Measurements from ENCODE around the gene HABP2.

Gene HABP2

DNA sequence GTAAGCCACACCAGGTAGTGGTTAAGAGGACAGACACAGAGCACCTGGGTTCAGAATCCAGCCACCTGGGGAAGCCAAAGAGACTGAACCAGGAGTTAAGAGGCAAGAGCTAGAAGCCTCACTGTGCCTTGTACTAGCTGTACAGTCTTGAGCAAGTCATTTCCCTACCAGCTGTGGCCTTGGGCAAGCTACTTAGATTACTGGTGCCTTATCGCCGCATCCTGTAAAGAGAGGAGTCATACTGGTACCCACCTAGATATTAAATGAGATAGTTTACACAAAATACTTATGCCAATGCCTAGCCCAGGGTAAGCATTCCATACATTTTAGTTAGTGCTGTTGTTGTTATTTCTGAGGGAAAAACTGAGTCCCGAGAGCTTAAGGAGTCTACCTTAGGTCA is 47.7 kb downstream of the HABP2 start:
- Histone ChIP-seq H3K36me3 (ENCODE audit: control insufficient read depth in 2 of 2, insufficient read depth in 1 of 2, low read length in 2 of 2) (no peaks in the 10 kb centered on the region), H3K4me3 (ENCODE audit: low read depth, low read length) (no peak overlapping the region), H3K9me3 (ENCODE audit: control insufficient read depth, insufficient read depth, low read depth, low read length) (no peaks in the 10 kb centered on the region), H3K4me1 (ENCODE audit: control insufficient read depth, insufficient read depth, low read length) (no peaks in the 10 kb centered on the region), H3K27ac (ENCODE audit: extremely low read depth, low read depth, low read length) (no peak overlapping the region)
- POLR2A ChIA-PET = no interaction called here
- TF ChIP-seq ZNF324 (tag by site-specific recombination; IDR thresholded peaks at IDR 0.05) (no peak), ZNF274 (IDR thresholded peaks at IDR 0.05; ENCODE audit: low read length) (no peak), ZNF274 (tag by site-specific recombination; IDR thresholded peaks at IDR 0.05; ENCODE audit: borderline replicate concordance) (0 out of 2 replicates have a peak, but pooled peaks have one; percentile 26)
- CTCF ChIA-PET = interaction anchor here (0.6 to 1.2 kb wide), 2 partner anchors 15 to 27 kb away, joined by 3 to 4 read pairs; no protein-coding TSS in a partner anchor

DNA sequence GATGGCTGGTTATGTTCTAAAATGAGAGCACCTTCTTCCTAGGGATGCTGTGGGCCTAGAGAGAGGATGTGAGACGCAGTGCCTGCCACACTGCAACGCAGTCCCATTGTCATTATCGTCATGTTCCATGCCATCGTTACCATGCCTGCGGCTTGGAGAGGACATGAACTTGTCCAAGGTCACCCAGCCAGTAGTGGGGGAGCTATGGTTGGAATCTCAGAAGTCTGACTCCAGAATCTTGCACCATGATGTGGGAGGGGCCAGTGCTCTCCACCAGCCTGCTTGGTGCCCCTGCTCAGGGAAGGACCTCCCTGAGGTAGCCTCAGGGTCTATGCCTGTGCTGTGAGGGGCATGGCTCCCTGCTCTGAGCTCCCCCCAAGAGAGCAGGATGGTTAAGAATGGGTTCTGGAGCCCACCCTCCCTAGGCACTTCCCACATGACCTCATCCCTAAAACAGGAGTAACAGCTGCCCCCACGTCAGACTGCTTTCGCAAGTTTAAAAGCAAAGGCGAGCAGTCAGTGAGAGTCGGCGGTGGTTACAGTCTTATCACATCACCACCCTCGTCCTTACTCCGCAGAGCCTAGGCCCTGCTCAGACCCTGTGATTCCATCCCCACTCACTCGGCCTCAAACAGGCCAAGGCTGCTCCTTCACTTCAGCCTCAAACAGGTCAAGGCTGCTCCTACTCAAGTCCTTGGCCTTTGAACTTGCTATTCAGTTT is 50.4 kb downstream of the HABP2 start:
- ChIA-PET CTCF (interaction anchor here (1.1 kb wide), 1 partner anchor 13 kb away, joined by 3 read pairs; no protein-coding TSS in a partner anchor), POLR2A (no interaction called here)
- no peak overlapping the region for H3K27ac ChIP-seq (ENCODE audit: extremely low read depth, low read depth, low read length)
- TF ChIP-seq HOXD13 (CRISPR knock-in tag; IDR thresholded peaks at IDR 0.05; ENCODE audit: borderline replicate concordance) (no peak), ZNF623 (tag by site-specific recombination; IDR thresholded peaks at IDR 0.05) (no peak), KLF8 (tag by site-specific recombination; IDR thresholded peaks at IDR 0.05) (no peak), ZNF792 (tag by site-specific recombination; IDR thresholded peaks at IDR 0.05) (no peak), ZNF621 (tag by site-specific recombination; IDR thresholded peaks at IDR 0.05) (no peak), TCF7L2 (IDR thresholded peaks at IDR 0.05; ENCODE audit: borderline replicate concordance, low read depth, low read length) (no peak), ZNF223 (tag by site-specific recombination; IDR thresholded peaks at IDR 0.05) (no peak), ZNF311 (tag by site-specific recombination; IDR thresholded peaks at IDR 0.05; ENCODE audit: borderline replicate concordance) (no peak), ZNF37A (tag by site-specific recombination; IDR thresholded peaks at IDR 0.05) (no peak), FEZF1 (tag by site-specific recombination; IDR thresholded peaks at IDR 0.05) (no peak), ZNF585B (tag by site-specific recombination; IDR thresholded peaks at IDR 0.05) (no peak), ZNF362 (tag by site-specific recombination; IDR thresholded peaks at IDR 0.05) (no peak), ZFP3 (tag by site-specific recombination; IDR thresholded peaks at IDR 0.05; ENCODE audit: low read depth) (no peak), ZNF624 (tag by site-specific recombination; IDR thresholded peaks at IDR 0.05) (no peak), ZNF174 (tag by site-specific recombination; IDR thresholded peaks at IDR 0.05) (no peak), ZNF645 (tag by site-specific recombination; IDR thresholded peaks at IDR 0.05) (no peak)
- no peaks in the 10 kb centered on the region for H3K36me3 ChIP-seq (ENCODE audit: control insufficient read depth in 2 of 2, insufficient read depth in 1 of 2, low read length in 2 of 2)
- H3K4me1 ChIP-seq (ENCODE audit: control insufficient read depth, insufficient read depth, low read length) = no peaks in the 10 kb centered on the region
- H3K4me3 ChIP-seq (ENCODE audit: low read depth, low read length) = no peak overlapping the region
- H3K9me3 ChIP-seq (ENCODE audit: control insufficient read depth, insufficient read depth, low read depth, low read length) = no peaks in the 10 kb centered on the region

- POLR2A ChIA-PET = no interaction called here
- CTCF ChIA-PET = no interaction called here
- Histone ChIP-seq H3K27ac (ENCODE audit: extremely low read depth, low read depth, low read length) (no peak overlapping the region), H3K4me1 (ENCODE audit: control insufficient read depth, insufficient read depth, low read length) (no peaks in the 10 kb centered on the region), H3K36me3 (ENCODE audit: control insufficient read depth in 2 of 2, insufficient read depth in 1 of 2, low read length in 2 of 2) (no peaks in the 10 kb centered on the region), H3K4me3 (ENCODE audit: low read depth, low read length) (no peak overlapping the region), H3K9me3 (ENCODE audit: control insufficient read depth, insufficient read depth, low read depth, low read length) (no peaks in the 10 kb centered on the region)
- TF ChIP-seq YY1 (tag by site-specific recombination; IDR thresholded peaks at IDR 0.05) = no peak
- no peak for TF ChIP-seq ZFP69B (tag by site-specific recombination; IDR thresholded peaks at IDR 0.05)
- TF ChIP-seq ZNF558 (tag by site-specific recombination; IDR thresholded peaks at IDR 0.05) = no peak
- no peak for TF ChIP-seq ZNF404 (tag by site-specific recombination; IDR thresholded peaks at IDR 0.05)
Measured at GRCh38 chr10:113604572-113604971, 51.7 kb downstream of the HABP2 start.

Measured in HEK293 (cell line).